GM18499 (cell line): ENCODE results near the gene CRIP1.

Experiments
- ATAC-seq: cut with Tn5 transposase; IDR thresholded peaks from one replicate; pipeline ENCODE4 v1.9.1; 2021; ENCODE audit warnings: moderate number of reproducible peaks; ENCODE audit not compliant: insufficient read depth, unreplicated experiment

CRIP1 gene

DNA sequence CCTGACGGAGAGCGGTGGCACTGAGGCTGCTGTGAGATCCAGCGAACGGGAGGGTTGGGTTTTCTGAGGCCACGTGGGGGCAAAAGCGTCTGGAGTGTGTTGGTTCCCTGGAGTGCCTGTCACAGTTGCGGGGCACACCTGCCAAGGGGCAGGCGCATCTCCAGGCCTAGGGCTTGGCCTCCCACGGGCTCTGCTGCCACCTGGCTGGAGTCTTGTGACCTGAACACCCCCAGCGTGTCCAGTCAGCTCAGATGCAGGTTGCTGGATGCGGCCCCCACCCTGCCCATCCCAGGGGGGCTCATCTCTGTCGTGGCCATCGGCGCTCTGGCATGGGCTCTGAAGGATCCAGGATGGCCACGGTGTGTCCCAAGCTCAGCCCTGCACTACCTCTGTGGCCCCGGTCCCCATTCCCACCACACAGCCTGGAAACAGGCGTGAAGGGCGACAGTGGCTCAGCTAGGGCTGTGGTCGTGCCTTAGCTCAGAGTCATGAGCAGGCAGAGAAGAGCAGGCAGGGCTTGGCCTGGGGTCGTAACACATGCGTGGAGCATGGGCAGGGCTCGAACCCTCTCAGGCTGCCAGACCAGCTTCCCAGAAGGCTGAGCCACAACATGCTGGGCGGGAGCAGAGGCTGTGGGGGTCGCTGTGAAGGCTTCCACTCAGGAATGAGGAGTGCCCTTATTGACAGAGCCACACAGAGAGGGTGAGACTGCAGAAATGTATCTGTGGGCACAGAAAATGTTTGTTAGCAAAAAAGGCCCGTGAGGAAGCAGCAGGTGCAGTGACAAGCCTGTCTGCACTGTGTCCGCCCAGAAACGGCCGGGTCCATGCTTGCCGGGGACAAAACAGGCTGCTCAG is 35.6 kb upstream of the CRIP1 start:
- ATAC-seq = no peak

DNA sequence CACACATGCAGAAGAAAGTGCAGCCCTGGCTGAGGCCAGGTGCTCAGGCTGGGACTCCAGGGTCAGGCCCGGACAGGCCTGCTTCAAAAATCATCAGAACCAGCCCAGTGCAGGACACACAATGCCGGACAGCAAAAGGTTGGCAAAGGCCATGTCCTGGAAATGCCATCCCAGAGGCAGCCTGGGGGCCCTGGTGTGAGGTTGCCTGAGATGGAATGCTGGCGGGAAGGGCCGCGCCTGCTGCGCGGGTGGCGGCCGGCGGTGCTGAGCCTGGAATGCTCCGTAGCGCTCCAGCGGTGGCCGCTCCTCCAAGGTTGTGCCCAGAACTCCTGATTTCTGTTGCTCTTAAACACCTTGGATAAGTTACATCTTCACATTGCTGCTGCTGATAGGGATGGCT is 33.7 kb upstream of the CRIP1 start:
- no peak for ATAC-seq

DNA sequence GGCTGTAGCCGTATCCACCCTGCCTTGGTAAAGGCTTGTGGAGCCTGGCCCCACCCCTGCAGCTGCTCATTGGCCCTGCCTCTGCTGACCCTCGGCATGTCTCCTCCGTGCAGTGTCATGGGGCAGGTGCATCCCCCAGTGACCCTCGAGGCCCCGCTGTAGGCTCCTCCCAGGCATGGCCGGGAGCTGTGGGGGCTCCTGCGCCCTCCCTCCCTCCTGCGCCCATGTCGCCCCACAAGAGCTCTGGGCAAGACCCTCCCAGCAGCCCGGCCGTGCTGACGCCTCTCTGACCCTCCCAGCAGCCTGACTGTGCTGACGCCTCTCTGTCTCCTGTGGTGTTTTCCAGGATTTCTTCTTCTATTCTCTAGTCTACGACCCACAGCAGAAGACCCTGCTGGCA is 32.8 kb upstream of the CRIP1 start:
- no peak for ATAC-seq

DNA sequence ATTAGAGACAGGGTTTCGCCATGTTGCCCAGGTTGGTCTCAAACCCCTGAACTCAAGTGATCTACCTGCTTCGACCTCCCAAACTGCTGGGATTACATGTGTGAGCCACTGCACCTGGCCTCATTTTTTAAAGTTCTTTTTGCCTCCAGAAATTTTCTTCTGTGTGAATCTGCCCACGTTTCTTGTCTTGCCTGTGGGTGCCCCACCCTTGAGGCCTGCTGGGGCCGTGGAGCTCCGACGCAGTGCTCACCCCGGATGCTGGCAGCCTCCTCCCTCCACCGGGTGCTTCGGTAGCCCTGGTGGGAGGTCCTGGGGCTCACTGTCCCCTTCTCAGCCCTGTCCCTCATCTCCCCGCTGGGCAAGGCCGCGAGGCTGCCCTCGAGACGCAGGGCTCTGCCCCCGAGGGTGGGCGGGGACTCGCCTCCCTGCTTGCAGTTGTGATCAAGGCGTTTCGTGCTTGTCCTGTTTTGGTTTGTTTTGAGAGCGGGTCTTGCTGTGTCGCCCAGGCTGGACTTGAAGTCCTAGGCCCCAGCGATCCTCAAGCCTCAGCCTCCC is 31.5 kb upstream of the CRIP1 start:
- no peak for ATAC-seq

DNA sequence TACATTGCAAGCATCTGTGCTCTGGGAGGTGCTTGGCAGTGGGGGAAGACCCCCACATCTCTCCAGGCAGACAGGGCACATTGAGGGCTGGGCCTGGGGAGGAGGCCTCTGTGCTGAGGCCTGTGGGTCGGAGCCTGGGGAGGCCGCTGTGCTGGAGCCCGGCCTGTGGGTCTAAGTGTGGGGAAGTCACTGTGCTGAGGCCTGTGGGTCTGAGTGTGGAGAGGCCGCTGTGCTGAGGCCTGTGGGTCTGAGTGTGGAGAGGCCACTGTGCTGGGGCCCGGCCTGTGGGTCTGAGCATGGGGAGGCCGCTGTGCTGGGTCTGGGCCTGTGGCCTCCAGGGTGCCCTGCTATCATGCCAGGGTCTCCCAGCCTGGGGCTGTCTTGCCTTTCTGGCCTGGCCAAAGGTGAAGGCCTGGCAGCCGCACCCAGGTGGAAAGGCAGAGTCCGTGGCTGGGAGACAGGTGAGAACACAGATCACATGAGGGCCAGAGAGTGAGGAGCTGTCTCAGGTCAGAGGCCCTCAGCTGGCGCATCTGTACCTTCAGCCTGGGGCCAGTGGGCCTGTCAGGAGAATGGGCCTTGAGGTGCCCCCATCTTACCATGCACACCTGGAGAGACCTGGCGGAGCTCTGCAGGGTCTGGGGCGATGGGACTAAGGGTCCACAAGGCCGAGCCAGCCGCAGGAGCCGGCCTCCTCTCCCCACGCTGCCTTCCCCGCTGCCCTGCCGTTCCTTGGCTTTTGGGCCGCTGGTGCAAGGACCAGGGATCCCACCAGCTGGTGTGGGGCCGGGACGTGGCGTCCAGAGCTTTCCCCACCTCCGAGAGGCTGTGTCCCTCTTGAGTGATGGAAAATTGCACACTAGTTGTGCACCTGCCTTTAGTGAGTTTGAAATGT is 30.7 kb upstream of the CRIP1 start:
- ATAC-seq = no peak

DNA sequence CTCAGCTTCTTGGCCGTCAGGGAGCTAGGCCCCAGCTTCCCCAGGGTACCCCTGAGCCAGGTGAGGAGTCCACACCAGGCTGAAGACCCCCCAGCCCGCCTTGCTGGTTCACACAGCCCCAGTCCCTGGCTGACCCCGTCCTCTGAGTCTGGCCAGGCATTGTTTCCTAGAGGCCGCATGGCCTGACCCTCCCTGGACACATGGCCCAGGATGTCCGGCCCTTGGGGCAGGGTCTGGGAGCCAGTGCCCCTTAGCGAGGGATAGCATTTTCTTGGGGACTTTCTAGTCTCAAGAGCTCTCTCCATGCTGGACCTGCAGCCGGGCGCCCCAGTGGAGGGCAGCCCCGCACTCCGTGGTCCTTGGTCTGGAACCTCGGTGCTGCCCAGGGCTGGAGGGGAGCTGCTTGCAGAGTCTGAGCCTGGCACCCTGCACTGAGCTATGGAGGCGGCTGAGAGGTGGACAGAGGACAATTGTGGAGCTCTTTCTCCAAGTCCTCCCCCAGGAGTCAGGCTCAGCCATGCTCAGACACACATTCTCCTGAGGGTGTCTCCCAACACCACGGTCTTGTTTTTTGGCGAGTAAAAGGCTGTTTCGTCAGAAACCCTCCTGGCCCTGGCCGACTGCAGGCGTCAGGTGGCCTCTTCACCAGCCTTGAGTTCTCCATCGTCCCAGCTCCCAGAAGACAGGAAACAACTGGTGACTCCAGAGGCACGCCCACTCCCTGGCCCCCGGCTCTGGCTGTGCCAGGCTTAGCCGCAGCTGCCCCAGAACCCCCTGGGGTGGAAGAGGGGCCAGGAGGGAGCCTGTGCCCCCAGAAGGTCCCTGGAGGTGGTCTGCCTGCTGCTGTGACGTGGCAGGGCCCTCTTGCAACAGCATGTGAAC is 29.7 kb upstream of the CRIP1 start:
- no peak for ATAC-seq

DNA sequence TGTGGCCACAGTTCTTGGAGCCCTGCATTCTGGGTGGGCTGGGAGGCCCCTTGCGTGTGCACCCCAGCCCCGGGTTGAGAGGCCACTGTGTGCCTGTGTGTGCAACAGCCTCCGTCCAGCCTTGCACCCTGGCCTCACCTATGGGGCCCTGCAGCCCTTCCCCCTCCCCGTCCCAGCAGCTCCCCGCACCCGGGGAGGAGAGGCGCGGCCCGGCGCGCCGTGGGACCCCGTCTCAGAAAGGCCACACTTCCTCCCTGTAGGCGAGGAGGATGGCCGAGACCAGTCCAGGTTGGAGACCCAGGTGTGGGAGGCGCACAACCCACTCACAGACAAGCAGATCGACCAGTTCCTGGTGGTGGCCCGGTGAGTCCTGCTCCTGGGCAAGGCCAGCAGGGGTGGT is 28.7 kb upstream of the CRIP1 start:
- no peak for ATAC-seq

DNA sequence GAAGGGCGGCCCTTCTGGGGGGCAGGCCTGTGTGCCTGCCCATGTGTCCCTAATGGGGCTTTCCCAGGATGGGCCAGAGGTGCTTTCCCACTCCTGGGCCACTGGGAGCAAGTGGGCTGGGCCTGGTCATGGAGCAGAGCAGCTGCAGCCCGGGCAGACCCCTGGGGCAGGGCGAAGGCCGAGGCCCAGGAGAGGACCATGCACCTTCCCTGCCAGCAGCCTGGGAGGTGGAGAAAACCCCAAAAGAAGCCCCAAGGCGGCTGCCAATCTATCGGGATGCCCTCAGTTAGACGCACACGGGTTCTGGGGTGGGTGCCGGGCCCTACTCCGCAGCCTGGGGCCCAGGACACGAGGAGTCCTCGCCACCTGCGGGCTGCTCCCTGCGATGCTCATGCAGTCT is 28.1 kb upstream of the CRIP1 start:
- ATAC-seq = no peak

DNA sequence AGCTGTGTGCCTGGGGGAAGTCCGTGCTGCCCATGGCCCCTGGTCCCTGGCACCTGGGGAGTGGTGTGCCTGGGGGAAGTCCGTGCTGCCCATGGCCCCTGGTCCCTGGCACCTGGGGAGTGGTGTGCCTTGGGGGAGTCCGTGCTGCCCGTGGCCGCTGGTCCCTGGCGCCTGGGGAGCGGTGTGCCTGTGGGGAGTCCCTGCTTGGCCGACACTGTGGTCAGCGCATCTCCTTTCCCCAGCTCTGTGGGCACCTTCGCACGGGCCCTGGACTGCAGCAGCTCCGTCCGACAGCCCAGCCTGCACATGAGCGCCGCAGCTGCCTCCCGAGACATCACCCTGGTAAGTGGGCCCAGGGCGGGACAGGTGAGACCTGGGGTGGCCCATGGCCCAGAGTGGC is 26.6 kb upstream of the CRIP1 start:
- ATAC-seq = no peak

DNA sequence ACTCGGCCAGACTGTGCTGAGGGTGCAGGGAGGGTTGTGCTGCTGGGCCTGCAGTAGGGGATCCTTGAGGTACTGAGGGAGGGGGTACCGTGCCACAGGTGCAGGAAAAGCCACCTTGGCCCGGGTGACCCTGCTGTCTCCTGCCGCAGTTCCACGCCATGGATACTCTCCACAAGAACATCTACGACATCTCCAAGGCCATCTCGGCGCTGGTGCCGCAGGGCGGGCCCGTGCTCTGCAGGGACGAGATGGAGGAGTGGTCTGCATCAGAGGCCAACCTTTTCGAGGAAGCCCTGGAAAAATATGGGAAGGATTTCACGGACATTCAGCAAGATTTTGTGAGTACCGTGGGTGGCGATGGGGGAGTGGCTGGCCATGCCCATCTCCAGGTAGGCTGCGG is 26.1 kb upstream of the CRIP1 start:
- ATAC-seq = no peak

DNA sequence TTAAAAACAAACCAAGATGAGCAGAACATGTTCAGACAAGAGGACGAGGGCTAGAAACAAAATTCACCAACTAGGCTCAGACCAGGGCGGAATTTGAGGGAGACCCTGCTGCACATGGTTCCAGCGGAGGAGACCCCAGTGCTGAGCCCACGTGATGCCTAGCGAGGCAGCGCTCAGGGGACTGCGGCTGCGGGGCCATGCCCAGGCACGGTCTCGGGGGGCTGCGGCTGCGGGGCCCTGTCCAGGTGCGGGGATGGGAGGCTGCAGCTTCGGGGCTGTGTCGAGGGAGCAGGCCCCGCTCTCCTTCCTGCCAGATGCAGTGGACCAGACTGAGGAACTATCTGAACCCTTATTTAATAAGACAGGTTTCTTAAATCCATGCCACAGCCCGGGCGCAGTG is 24.8 kb upstream of the CRIP1 start:
- no peak for ATAC-seq

DNA sequence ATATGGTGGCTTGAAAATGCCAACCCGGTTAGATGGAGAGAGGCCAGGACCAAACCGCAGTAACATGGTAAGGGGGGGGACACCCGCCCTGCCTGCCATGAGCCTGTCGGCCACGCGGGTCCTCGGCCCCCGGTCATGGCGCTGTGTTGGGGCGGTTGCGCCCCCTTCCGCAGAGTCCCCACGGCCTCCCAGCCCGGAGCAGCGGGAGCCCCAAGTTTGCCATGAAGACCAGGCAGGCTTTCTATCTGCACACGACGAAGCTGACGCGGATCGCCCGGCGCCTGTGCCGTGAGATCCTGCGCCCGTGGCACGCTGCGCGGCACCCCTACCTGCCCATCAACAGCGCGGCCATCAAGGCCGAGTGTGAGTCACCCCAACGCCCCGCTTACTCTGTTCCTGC is 22.2 kb upstream of the CRIP1 start:
- ATAC-seq = no peak

DNA sequence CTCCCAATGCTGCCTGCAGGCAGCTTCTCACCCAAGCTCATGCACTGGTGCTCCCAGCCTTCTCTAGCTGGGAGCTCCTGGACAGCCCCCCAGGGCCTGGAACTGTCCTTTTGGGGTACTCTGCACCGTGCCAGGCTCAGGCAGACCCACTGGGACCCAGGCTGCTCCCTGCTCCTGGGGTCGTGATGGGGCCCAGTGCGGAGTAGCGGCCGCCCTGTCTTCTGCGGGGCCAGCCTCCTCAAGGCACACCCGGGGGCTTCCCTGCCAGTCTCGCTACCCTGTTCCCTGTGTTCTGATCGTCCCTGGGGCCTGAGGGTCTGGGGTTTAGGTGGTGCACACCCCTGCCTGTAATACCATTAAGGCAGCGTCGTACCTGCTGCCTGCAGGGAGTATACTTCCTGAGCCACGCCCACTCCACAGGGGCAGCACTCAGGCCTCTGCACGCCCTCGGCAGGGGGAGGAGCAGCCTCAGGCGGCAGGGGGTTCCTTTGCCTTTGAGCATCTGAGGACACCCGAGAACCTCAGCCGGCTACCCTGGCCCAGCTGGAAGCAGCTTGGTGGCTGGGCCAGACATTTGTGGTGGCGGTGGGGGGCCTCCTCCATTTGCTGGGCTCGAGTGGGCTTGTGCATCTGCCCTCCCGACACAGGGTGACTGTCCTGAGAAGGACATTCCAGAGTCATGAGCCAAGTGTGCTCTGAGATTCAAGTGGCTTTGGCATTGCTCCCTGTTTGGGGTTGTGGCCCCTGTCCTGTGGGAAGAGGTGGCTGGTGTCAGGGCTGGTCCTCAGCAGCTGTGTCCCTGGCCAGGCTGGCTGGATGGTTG is 21.3 kb upstream of the CRIP1 start:
- ATAC-seq = no peak

DNA sequence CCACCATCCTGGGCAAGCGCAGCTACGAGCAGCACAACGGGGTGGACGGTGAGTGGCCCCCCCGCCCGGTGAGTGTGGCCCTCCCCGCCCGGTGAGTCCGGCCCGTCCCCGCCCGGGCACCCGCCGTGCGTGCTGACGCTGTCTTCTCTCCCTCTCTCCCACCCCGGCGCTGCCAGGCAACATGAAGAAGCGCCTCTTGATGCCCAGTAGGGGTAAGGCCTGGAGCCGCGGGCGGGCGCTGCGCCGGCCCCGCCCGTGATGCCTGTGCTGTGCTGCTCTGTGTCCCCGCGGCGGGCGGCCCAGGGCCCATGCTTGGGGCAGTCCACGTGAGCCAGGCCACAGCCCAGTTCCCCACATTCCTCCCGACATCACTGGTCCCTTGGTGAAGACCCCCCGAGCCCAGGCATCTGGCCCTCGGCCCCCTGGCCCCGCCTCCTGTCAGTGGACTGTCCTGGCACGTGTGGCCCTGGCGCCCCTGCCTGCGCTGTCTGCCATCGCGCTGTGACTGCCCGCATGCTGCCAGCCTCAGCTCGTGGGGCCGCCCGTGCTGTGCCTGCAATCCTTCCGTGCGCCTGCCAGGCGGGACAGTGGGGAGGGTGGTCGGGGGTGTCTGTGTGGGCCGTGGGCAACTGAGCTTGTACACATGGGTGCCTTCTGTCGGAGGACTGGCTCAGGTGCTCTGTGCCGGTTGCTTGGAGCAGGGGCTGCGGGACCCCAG is 20.0 kb upstream of the CRIP1 start:
- no peak for ATAC-seq

DNA sequence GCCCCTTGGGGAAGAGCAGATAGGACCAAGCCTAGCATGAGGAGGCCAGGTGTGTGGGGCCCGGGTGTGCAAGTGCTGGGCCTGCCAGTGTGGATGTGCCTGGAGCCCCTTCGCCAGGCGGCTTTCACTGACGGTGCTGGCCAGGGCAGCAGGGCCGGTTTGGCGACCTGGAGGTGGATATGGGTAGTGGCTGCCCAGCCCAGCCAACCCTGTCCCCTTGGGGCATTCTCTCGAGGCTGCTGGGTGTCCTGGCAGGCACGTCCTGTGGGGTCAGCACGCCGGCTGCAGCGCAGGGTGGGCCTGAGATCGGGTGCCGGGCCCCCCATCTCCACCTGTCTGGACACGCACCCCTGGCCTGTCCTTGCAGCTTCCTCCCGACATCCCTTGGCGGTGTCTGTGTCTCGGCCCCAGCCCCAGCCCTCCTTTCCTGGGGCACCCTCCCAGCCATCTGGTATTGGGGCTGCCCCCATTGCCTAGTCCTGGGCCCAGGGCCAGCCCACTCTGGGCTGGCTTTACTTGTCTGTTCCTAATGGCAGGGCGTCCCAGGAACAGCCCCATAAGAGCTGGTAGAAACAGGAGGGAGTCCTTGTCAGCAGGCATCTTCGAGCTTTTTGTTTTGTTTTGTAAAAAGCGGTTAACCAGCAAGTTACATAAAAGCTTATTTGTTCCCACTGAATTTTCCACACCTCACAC is 19.3 kb upstream of the CRIP1 start:
- ATAC-seq = no peak

DNA sequence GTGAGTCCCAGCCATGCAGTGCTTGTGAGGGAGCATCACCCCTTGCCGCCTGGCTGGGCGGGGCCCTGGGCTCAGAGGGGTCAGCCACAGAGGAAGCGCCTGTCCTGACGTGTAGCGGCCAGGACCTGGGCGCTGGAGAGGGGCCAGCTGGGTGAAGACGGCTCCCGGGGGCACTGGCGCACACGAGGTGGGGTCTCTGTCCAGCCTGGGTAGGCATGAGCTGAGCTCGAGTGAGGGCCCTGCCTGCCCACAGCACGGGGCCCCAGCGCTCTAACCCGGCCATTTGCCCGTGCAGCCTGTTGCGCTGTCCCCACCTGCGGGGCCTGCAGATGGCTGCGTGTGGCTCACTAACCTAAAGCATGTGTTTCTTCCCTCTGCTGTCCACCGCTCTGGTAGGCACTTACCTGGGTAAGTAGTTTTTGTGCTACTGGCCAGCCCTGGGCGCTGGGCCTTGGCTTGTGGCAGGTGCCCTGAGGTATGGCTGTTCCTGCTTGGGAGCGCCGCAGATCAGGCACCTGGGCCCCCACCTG is 18.7 kb upstream of the CRIP1 start:
- ATAC-seq = no peak

DNA sequence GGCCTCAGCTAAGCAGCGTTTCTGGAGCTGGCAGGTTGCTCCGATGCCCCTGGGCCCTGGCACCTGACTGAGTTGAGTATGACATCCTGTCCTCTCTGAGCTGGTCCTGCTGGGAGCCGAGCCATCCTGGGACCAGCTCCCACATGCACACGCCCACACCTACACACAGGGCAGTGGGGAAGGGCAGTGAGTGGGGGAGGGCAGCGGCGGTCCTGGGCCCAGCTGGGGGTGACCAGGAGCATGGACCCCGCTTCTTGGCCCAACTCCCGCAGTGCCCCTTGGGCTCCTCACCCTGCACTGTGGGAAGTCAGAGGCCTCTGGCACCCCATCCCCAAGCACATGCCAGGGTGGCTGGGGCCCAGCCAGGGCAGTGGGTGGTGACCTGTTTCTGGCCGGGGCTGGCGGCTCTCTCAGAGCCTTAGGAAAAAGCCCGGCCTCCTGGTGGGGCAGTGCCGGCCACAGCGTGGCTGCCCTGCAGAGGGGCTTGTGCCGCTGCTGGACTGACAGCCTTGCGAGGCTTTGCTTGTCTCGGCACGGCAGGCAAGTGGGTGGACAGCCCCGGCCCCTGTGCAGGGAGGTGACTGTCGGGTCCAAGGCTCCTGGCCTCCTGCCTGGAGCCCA is 18.0 kb upstream of the CRIP1 start:
- ATAC-seq = no peak
